Esophagus muscularis mucosa (tissue), 4 donors: Measurements from ENCODE around the gene RMND1. TPM values are rescaled to one million over a fixed set of nuclear protein-coding genes. Genes with fewer than 3 reads are reported as not detected.

Experiments
- DNase-seq: peaks from one replicate; pipeline ENCODE4 v3.0.0-alpha.2; 2017; ENCODE audit errors: extremely low spot score
- H3K27ac ChIP-seq, 4 donors: fragments of 200-600 bp; sonication (generic); replicated peaks in 1 of 4; 1 replicate in 3 of 4; 2 replicates in 1 of 4; pipeline ENCODE4 v1.5.1; 2016 to 2019; ENCODE audit warnings: mild to moderate bottlenecking in 1 of 4
- H3K27me3 ChIP-seq, 4 donors: fragments of 200-600 bp; sonication (generic); one replicate each; pipeline versions ENCODE4 v1.5.1 to v1.6.0; 2016 to 2019
- H3K36me3 ChIP-seq, 4 donors: fragments of 200-600 bp; sonication (generic); one replicate each; pipeline ENCODE4 v1.5.1; 2016 to 2019
- H3K4me1 ChIP-seq, 4 donors: fragments of 200-600 bp; sonication (generic); one replicate each; pipeline ENCODE4 v1.5.1; 2016 to 2019
- H3K4me3 ChIP-seq, 4 donors: fragments of 200-600 bp; sonication (generic); 1 replicate in 2 of 4; 2 replicates in 2 of 4; pipeline ENCODE4 v1.5.1; 2016 to 2019; ENCODE audit warnings: mild to moderate bottlenecking in 4 of 4, moderate library complexity in 1 of 4
- H3K9me3 ChIP-seq, 4 donors: fragments of 200-600 bp; sonication (generic); 1 replicate in 3 of 4; 2 replicates in 1 of 4; pipeline ENCODE4 v1.5.1; 2016 to 2019
- CTCF ChIP-seq, 3 experiments: fragments of 200-600 bp in 2 of 3; fragments of 450-650 bp in 1 of 3; sonication (generic) in 2 of 3; IDR thresholded peaks; one replicate each; pipeline ENCODE4 v1.5.1; 2017 to 2019; ENCODE audit warnings: antibody characterized with exemption in 3 of 3, mild to moderate bottlenecking in 2 of 3, moderate library complexity in 1 of 3
- EP300 ChIP-seq: sonication (generic); formaldehyde crosslinking; IDR thresholded peaks from one replicate; pipeline ENCODE4 v1.6.1; 2017; ENCODE audit warnings: antibody characterized with exemption
- POLR2A ChIP-seq: fragments of 450-650 bp; IDR thresholded peaks from one replicate; pipeline ENCODE4 v1.6.1; 2017; ENCODE audit warnings: antibody characterized with exemption, moderate library complexity, mild to moderate bottlenecking, low read depth
- POLR2AphosphoS5 ChIP-seq, 2 donors: sonication (generic); formaldehyde crosslinking; IDR thresholded peaks; one replicate each; pipeline ENCODE4 v1.6.1; 2017; ENCODE audit warnings: antibody characterized with exemption in 2 of 2
- WGBS: methylation state at CpG from one replicate; pipeline ENCODE4 v1.1.5; 2018; 5-methylcytosine and 5-hydroxymethylcytosine counted together
- intact Hi-C: fragments of 100-400 bp; cut with DNase I; formaldehyde crosslinking; loops from one replicate; pipeline ENCODE4 v1.15.1; 2023
- total RNA-seq, 4 donors: library from RNA; depleted of rRNA; stranded (reverse); fragments of >200 nt; gene quantifications; one replicate each; pipeline versions ENCODE4 v1.1.0 to v1.2.1, GENCODE V29; 2016

RMND1 gene
- total RNA-seq, 4 donors from 2014 or later, result 9.9 to 18.7 (median 12.1) TPM

GRCh38 chr6:151481786-151482185, 29.9 kb upstream of the RMND1 start:
- intact Hi-C loops, result no loop called here
- H3K27me3 ChIP-seq, result no peaks in the 10 kb centered on the region
- H3K4me1 ChIP-seq, result peaks cover 0 to 4% (median 0%) of the 10 kb centered on the region in 4 donors
- DNase-seq, result no peak
- no peak overlapping the region for H3K27ac ChIP-seq
- H3K4me3 ChIP-seq, result no peak overlapping the region
- TF ChIP-seq EP300 (no peak), CTCF (IDR thresholded peaks at IDR 0.05) (no peak), POLR2A (no peak), POLR2AphosphoS5 (IDR thresholded peaks at IDR 0.05) (no peak)
- H3K36me3 ChIP-seq, result no peaks in the 10 kb centered on the region
- H3K9me3 ChIP-seq, result no peaks in the 10 kb centered on the region

GRCh38 chr6:151478670-151479069, 26.7 kb upstream of the RMND1 start:
- intact Hi-C loops, result loop anchor here (10.0 kb wide), 1 partner anchor 584 kb away; no protein-coding TSS in a partner anchor
- TF ChIP-seq CTCF (IDR thresholded peaks at IDR 0.05), result no peak
- TF ChIP-seq POLR2AphosphoS5 (IDR thresholded peaks at IDR 0.05), result no peak
- no peak for TF ChIP-seq POLR2A
- TF ChIP-seq EP300, result no peak
- Histone ChIP-seq H3K27me3 (no peaks in the 10 kb centered on the region), H3K4me3 (no peak overlapping the region), H3K27ac (no peak overlapping the region), H3K4me1 (peaks cover 0 to 10% (median 8%) of the 10 kb centered on the region in 4 donors), H3K9me3 (no peaks in the 10 kb centered on the region), H3K36me3 (no peaks in the 10 kb centered on the region)
- no peak for DNase-seq
- WGBS, result 80% methylated on average over 6 of the region's 6 CpGs

GRCh38 chr6:151477726-151478125, 25.8 kb upstream of the RMND1 start:
- H3K4me1 ChIP-seq, result peaks cover 0 to 9% (median 8%) of the 10 kb centered on the region in 4 donors
- 93% methylated on average over 12 of the region's 12 CpGs for WGBS
- no peak overlapping the region for H3K27ac ChIP-seq
- no peaks in the 10 kb centered on the region for H3K27me3 ChIP-seq
- no peaks in the 10 kb centered on the region for H3K9me3 ChIP-seq
- no peak overlapping the region for H3K4me3 ChIP-seq
- no peaks in the 10 kb centered on the region for H3K36me3 ChIP-seq
- DNase-seq, result no peak
- intact Hi-C loops, result loop anchor here (10.0 kb wide), 1 partner anchor 583 kb away; no protein-coding TSS in a partner anchor
- TF ChIP-seq POLR2A, result no peak
- no peak for TF ChIP-seq EP300
- no peak for TF ChIP-seq CTCF (IDR thresholded peaks at IDR 0.05)
- no peak for TF ChIP-seq POLR2AphosphoS5 (IDR thresholded peaks at IDR 0.05)

GRCh38 chr6:151475653-151476523, 24.0 kb upstream of the RMND1 start:
- Histone ChIP-seq H3K4me1 (peaks cover 0 to 9% (median 7%) of the 10 kb centered on the region in 4 donors), H3K9me3 (no peaks in the 10 kb centered on the region), H3K27me3 (no peaks in the 10 kb centered on the region), H3K27ac (no peak overlapping the region), H3K4me3 (peak overlapping the region in 2 of 4 donors; percentile 13 to 37), H3K36me3 (no peaks in the 10 kb centered on the region)
- DNase-seq, result no peak
- WGBS, result 35% methylated on average over 10 of the region's 16 CpGs
- intact Hi-C loops, result loop anchor here (1.0 to 10.0 kb wide), 2 partner anchors 35 to 581 kb away; no protein-coding TSS in a partner anchor
- TF ChIP-seq POLR2AphosphoS5 (IDR thresholded peaks at IDR 0.05) (no peak), CTCF (IDR thresholded peaks at IDR 0.05) (peak; percentile 59 to 75 (median 69)), POLR2A (no peak)
